K562 (cell line): ENCODE measurements around the gene OR6B2. TPM values are rescaled to one million over a fixed set of nuclear protein-coding genes. Genes with fewer than 3 reads are reported as not detected.

Experiments used
- CTCFL ChIP-seq: IDR thresholded peaks from 2 replicates; pipeline ENCODE4 v1.6.1; 2011; ENCODE audit warnings: borderline replicate concordance, low read depth, mild to moderate bottlenecking, moderate library complexity, low read length; ENCODE audit not compliant: insufficient read depth, poor library complexity, severe bottlenecking
- DLX4 ChIP-seq: fragments of 250-450 bp; sonication (Bioruptor Pico); IDR thresholded peaks from 2 replicates; pipeline ENCODE4 v1.6.1; 2021; ENCODE audit warnings: mild to moderate bottlenecking
- ETS1 ChIP-seq: conservative IDR thresholded peaks from 2 replicates; pipeline ENCODE4 v1.6.1; 2011; ENCODE audit warnings: low read depth, mild to moderate bottlenecking, low read length; ENCODE audit not compliant: control insufficient read depth
- LCOR ChIP-seq: sonication (generic); formaldehyde crosslinking; IDR thresholded peaks from 2 replicates; pipeline ENCODE4 v1.8.0; 2022; ENCODE audit warnings: mild to moderate bottlenecking, missing genetic modification reagents
- NCOA4 ChIP-seq: fragments of 450-650 bp; IDR thresholded peaks from 2 replicates; pipeline ENCODE4 v1.6.1; 2018; ENCODE audit warnings: mild to moderate bottlenecking; ENCODE audit not compliant: partially characterized antibody
- PKNOX1 ChIP-seq: fragments of 450-650 bp; IDR thresholded peaks from 2 replicates; pipeline ENCODE4 v1.6.1; 2016
- RBBP5 ChIP-seq: fragments of 200-600 bp; sonication (generic); IDR thresholded peaks from 2 replicates; pipeline ENCODE4 v1.6.1; 2012; ENCODE audit warnings: borderline replicate concordance, mild to moderate bottlenecking, low read length, control low read depth, inconsistent platforms; ENCODE audit not compliant: insufficient read depth, poor library complexity, severe bottlenecking
- SIN3B ChIP-seq: fragments of 450-650 bp; IDR thresholded peaks from 2 replicates; pipeline ENCODE4 v1.6.1; 2017; ENCODE audit warnings: low read depth, mild to moderate bottlenecking, moderate library complexity
- ZKSCAN1 ChIP-seq: fragments of 150-350 bp; IDR thresholded peaks from 2 replicates; pipeline ENCODE4 v1.6.1; 2016; ENCODE audit warnings: low read depth, low read length
- ZNF133 ChIP-seq: fragments of 250-450 bp; sonication (Bioruptor Pico); IDR thresholded peaks from 2 replicates; pipeline ENCODE4 v1.4.0; 2020; ENCODE audit warnings: mild to moderate bottlenecking
- ZNF280B ChIP-seq: fragments of 250-450 bp; sonication (Bioruptor Pico); IDR thresholded peaks from 2 replicates; pipeline ENCODE4 v1.5.1; 2021; ENCODE audit warnings: mild to moderate bottlenecking
- polyA plus RNA-seq, 8 experiments: library from polyadenylated mRNA; depleted of rRNA in 4 of 8; stranded (reverse) in 5 of 8; unstranded in 3 of 8; fragments of >200 nt; fragmentation: Nextera tagmentation in 2 of 8; fragmentation: Illumina TruSeq in 1 of 8; extraction: Ambion mirVana in 2 of 8; extraction: Trizol in 1 of 8; gene quantifications; 2 replicates each; pipeline versions ENCODE4 v1.2.1 to v1.2.3, GENCODE V29; 2011 to 2014; ENCODE audit warnings: inconsistent platforms in 1 of 8, missing spikeins in 1 of 8
- total RNA-seq, 7 experiments: library from RNA; depleted of rRNA in 6 of 7; stranded (reverse); fragments of >200 nt in 6 of 7; fragmentation: Illumina TruSeq in 2 of 7; extraction: Trizol in 2 of 7; gene quantifications; 2 replicates each; pipeline versions ENCODE4 v1.2.1 to v1.2.3, GENCODE V29; 2011 to 2021; ENCODE audit warnings: low replicate concordance in 1 of 7

Gene OR6B2
- total and polyA plus RNA-seq, 9 of the 15 experiments (the other 6 are each of a cell fraction or from before 2014, with no cell fraction given), result not detected

- no peak for TF ChIP-seq ETS1
- TF ChIP-seq ZNF280B, result no peak
- TF ChIP-seq SIN3B, result no peak
- TF ChIP-seq RBBP5, result no peak
- no peak for TF ChIP-seq ZNF133 (CRISPR knock-in tag)
- no peak for TF ChIP-seq DLX4 (CRISPR knock-in tag)
- TF ChIP-seq PKNOX1, result peak; percentile 58
- no peak for TF ChIP-seq NCOA4
- TF ChIP-seq LCOR (CRISPR knock-in tag), result no peak
- TF ChIP-seq CTCFL, result no peak
- TF ChIP-seq ZKSCAN1, result no peak
These were observed 30.9 kb upstream of the OR6B2 start (continued) for GRCh38 chr2:240060977-240061591.
